ENCODE results near the gene SMARCA4. TPM values are rescaled to one million over a fixed set of nuclear protein-coding genes. Genes with fewer than 3 reads are reported as not detected.
A peak's percentile ranks its signal among the peaks of the same experiment; 100 is the strongest.
"Not testable (repeated sequence)": the region's sequence is repeated elsewhere in the genome, so short reads cannot be mapped to it uniquely, and the experiment has no call there.

SMARCA4 gene
- total RNA-seq, 1 experiment from 2014 or later, result 154 TPM

GRCh38 chr19:10928563-10929401, 32.0 kb upstream of the SMARCA4 start, which contains the start of the genes TIMM29 and YIPF2:
TIMM29 (plus strand) TSS chr19:10928811; CDS start chr19:10928823, 12 bp downstream.
YIPF2 (minus strand) TSS chr19:10928639; CDS start chr19:10928410, 229 bp downstream.
- DNase-seq (ENCODE audit: low spot score), result peak; percentile 96

- no peak for DNase-seq (ENCODE audit: low spot score)
Measured at GRCh38 chr19:10929402-10929794, 31.4 kb upstream of the SMARCA4 start.

DNA sequence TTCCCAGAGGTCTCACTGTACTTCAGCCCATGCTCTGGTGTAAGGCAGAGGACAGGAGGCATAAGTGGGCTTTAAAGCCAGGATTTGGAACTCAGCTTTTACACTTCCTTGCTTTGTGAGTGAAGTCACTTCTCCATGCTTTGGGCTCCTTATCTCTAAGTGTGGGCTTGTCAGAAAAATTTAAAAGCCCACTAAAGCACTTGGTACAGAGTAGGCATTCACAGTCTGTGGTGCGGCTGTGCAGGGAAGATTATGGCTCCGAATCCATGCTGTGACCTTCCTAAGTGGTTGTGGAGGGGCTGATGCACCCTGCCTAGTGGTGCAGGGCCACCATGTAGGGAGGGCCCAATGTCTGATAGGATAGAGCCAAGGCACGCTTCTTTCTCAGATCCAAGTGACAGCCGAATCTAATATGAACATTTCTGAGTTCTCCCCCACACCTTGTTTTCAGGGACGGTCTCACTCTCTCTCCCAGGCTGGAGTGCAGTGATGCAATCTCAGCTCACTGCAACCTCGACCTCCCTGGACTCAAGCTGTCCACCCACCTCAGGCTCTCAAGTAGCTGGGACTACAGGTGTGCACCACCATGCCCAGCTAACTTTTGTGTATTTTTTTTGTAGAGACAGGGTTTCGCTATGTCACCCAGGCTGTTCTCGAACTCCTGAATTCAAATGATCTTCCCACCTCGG, 25.3 kb upstream of the SMARCA4 start:
- DNase-seq (ENCODE audit: low spot score), result no peak

DNA sequence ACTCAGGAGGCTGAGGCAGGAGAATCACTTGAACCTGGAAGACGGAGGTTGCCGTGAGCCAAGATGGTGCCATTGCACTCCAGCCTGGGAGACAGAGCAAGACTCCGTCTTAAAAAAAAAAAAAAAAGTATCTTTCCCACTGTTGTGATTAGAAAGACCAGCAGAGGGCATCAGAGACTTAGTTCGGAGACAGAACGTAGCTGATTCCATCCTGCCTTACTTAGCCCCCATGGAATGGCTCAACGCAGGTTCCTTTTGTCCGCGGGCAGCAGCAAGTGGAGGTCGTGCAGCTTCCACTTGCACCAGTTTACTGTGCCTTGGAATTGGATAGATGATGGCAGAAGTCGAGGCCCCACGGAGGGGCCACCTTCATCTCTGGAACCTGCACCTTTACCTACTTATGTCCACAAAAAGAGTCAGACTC, 24.2 kb upstream of the SMARCA4 start:
- DNase-seq (ENCODE audit: low spot score), result peak; percentile 71

- not testable (repeated sequence) for DNase-seq (ENCODE audit: low spot score)
Measured at GRCh38 chr19:10941649-10942048, 19.2 kb upstream of the SMARCA4 start.

GRCh38 chr19:10943412-10943811, 17.4 kb upstream of the SMARCA4 start:
- not testable (repeated sequence) for DNase-seq (ENCODE audit: low spot score)

GRCh38 chr19:10945264-10945663, 15.6 kb upstream of the SMARCA4 start:
- DNase-seq (ENCODE audit: low spot score), result no peak

- DNase-seq (ENCODE audit: low spot score), result no peak
Measured at GRCh38 chr19:10946958-10947657, 13.7 kb upstream of the SMARCA4 start.

DNA sequence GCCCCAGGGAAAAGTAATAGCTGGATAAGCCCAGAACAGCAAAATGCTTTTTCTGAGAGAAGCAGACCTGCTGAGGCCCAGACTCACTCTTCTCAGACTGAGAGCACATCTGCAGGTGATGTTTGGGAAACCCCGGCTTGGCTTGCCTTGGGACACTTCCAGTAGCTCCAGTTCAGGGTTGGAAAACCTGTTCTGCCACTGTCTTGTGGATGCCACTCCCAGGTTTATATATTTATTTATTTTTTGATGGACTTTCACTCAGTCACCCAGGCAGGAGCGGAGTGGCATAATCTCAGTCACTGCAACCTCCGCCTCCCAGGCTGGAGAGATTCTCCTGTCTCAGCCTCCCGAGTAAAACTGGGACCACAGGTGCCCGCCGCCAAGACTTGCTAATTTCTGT, 8.0 kb upstream of the SMARCA4 start:
- DNase-seq (ENCODE audit: low spot score), result peak; percentile 67

GRCh38 chr19:10959277-10959968, 1.4 kb upstream of the SMARCA4 start:
- not testable (repeated sequence) for DNase-seq (ENCODE audit: low spot score)

GRCh38 chr19:10961073-10961860, 437 bp downstream of the SMARCA4 start:
- no peak for DNase-seq (ENCODE audit: low spot score)

DNA sequence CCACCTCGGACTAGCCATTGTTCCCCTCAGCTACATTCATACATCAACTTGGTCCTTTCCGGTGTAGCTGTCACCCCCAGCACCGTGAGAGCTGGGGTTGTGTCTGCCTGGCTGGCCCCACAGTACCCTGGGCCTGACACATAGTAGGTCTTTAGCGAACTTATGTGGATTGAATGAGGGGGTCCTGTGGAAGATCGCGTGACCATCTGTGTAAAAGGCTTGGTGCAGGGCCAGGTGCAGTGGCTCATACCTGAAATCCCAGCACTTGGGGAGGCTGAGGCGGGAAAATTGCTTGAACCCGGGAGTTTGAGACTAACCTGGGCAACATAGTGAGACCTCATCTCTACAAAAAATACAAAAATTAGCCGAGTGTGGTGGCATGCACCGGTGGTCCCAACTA, 2.0 kb downstream of the SMARCA4 start:
- DNase-seq (ENCODE audit: low spot score), result no peak

DNA sequence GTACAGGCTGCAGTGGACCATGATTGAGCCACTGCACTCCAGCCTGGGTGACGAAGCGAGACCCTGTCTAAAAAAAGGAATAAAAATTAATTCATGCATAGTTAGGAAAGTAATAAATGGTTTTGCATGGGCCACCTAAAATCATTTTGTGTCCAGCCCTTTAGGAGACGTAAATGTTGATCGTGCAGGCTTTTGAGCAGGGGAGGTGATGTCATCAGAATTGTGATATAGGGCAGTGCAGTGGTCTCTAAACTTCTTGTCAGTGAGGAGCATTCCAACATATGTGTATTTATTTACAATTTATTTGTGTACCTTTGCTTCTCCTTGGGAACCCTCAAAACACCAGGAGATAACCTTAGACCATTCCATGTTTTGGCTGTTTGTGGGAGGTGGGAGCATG, 3.0 kb downstream of the SMARCA4 start:
- DNase-seq (ENCODE audit: low spot score), result no peak

GRCh38 chr19:10964903-10965302, 4.1 kb downstream of the SMARCA4 start:
- no peak for DNase-seq (ENCODE audit: low spot score)

- DNase-seq (ENCODE audit: low spot score), result no peak
Measured at GRCh38 chr19:10965398-10965797, 4.6 kb downstream of the SMARCA4 start.

- DNase-seq (ENCODE audit: low spot score), result no peak
Measured at GRCh38 chr19:10966809-10967208, 6.0 kb downstream of the SMARCA4 start.

GRCh38 chr19:10968527-10969135, 7.8 kb downstream of the SMARCA4 start:
- DNase-seq (ENCODE audit: low spot score), result no peak

GRCh38 chr19:10971107-10971726, 10.4 kb downstream of the SMARCA4 start:
- no peak for DNase-seq (ENCODE audit: low spot score)

DNA sequence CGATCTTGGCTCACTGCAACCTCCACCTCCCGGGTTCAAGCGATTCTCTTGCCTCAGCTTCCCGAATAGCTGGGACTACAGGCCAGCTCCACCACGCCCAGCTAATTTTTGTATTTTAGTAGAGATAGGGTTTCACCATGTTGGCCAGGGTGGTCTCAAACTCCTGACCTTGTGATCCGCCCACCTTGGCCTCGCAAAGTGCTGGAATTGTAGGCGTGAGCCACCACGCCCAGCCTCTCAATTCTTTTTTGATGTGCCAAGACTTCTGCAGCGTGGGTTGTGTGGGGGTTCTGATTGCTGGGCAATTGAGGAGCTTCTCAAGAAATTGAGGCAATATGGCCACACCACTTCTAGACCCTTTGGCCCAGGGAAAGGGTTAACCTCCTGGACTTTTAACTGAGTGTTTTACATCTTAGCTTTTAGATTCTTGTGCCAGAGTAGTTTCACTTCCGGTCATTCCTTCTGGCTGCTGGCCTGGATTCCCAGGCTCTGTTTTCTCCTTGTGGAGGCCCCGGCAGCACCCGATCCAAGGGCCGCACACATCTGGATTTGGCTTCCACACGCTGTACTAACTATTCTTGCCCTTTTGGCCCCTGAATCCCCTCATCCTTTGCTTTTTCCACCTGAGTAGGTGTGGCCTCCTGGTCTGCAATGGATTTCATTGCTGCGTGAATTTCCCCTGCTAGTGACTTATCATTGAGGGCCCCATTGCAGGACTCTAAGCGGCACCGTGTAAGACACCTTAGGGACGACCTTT, 14.7 kb downstream of the SMARCA4 start:
- DNase-seq (ENCODE audit: low spot score), result no peak
